ENCODE results near the gene PCED1B.
"Not testable (repeated sequence)": the region's sequence is repeated elsewhere in the genome, so short reads cannot be mapped to it uniquely, and the experiment has no call there.

The PCED1B gene

GRCh38 chr12:47216150-47216677 lies 136.8 kb downstream of the PCED1B start:
- DNase-seq (ENCODE audit: extremely low read depth, insufficient read length), result peak; percentile 69
- peak; percentile 5 for TF ChIP-seq CTCF (IDR thresholded peaks at IDR 0.05; ENCODE audit: insufficient read depth, low read length, poor library complexity, severe bottlenecking)
- H3K4me3 ChIP-seq (replicated peaks; ENCODE audit: low read depth, low read length), result peak overlapping the region; percentile 52

GRCh38 chr12:47217595-47217869 lies 138.1 kb downstream of the PCED1B start:
- not testable (repeated sequence) for DNase-seq (ENCODE audit: extremely low read depth, insufficient read length); H3K36me3 ChIP-seq (ENCODE audit: control insufficient read depth, insufficient read depth, low read length); H3K27me3 ChIP-seq (replicated peaks; ENCODE audit: control insufficient read depth, insufficient read depth, low read length)
- peak overlapping the region; percentile 0 for H3K4me3 ChIP-seq (replicated peaks; ENCODE audit: low read depth, low read length)

More at GRCh38 chr12:47216150-47216677, 136.8 kb downstream of the PCED1B start:
- Histone ChIP-seq H3K36me3 (ENCODE audit: control insufficient read depth, insufficient read depth, low read length) (no peaks in the 10 kb centered on the region), H3K27me3 (replicated peaks; ENCODE audit: control insufficient read depth, insufficient read depth, low read length) (no peaks in the 10 kb centered on the region)

DNA sequence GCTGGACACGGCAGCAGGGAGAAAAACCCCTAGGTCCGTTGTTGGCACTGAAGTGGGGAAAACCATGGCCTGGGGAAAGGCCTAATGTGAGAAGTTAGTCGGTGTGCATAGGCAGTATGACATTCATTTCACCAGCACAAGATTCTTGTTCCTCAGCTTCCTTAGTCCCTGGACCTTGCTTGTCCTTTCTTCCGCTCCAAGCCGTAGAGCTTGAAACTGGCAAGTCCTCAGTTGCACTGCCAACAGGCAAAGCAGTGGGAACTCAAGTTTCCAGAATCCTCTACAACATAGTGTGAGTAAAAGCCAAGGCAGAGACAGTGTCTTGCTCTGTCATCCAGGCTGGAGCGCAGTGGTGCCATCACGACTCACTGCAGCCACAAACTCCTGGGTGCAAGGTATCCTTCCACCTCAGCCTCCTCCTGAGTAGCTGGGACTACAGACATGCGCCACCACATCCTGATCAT lies 138.8 kb downstream of the PCED1B start:
- no peak for TF ChIP-seq CTCF (IDR thresholded peaks at IDR 0.05; ENCODE audit: insufficient read depth, low read length, poor library complexity, severe bottlenecking)
- Histone ChIP-seq H3K27me3 (replicated peaks; ENCODE audit: control insufficient read depth, insufficient read depth, low read length) (no peaks in the 10 kb centered on the region), H3K36me3 (ENCODE audit: control insufficient read depth, insufficient read depth, low read length) (no peaks in the 10 kb centered on the region), H3K4me3 (replicated peaks; ENCODE audit: low read depth, low read length) (peak overlapping the region; percentile 35)
- no peak for DNase-seq (ENCODE audit: extremely low read depth, insufficient read length)

- no peaks in the 10 kb centered on the region for H3K27me3 ChIP-seq (replicated peaks; ENCODE audit: control insufficient read depth, insufficient read depth, low read length)
- no peak for TF ChIP-seq CTCF (IDR thresholded peaks at IDR 0.05; ENCODE audit: insufficient read depth, low read length, poor library complexity, severe bottlenecking)
- no peak overlapping the region for H3K4me3 ChIP-seq (replicated peaks; ENCODE audit: low read depth, low read length)
- no peak for DNase-seq (ENCODE audit: extremely low read depth, insufficient read length)
- no peaks in the 10 kb centered on the region for H3K36me3 ChIP-seq (ENCODE audit: control insufficient read depth, insufficient read depth, low read length)
These were observed 139.8 kb downstream of the PCED1B start for GRCh38 chr12:47219243-47219642.

- H3K4me3 ChIP-seq (replicated peaks; ENCODE audit: low read depth, low read length), result no peak overlapping the region
- no peaks in the 10 kb centered on the region for H3K36me3 ChIP-seq (ENCODE audit: control insufficient read depth, insufficient read depth, low read length)
- TF ChIP-seq CTCF (IDR thresholded peaks at IDR 0.05; ENCODE audit: insufficient read depth, low read length, poor library complexity, severe bottlenecking), result no peak
- no peaks in the 10 kb centered on the region for H3K27me3 ChIP-seq (replicated peaks; ENCODE audit: control insufficient read depth, insufficient read depth, low read length)
- DNase-seq (ENCODE audit: extremely low read depth, insufficient read length), result no peak
These were observed 142.0 kb downstream of the PCED1B start for GRCh38 chr12:47221256-47222023.

DNA sequence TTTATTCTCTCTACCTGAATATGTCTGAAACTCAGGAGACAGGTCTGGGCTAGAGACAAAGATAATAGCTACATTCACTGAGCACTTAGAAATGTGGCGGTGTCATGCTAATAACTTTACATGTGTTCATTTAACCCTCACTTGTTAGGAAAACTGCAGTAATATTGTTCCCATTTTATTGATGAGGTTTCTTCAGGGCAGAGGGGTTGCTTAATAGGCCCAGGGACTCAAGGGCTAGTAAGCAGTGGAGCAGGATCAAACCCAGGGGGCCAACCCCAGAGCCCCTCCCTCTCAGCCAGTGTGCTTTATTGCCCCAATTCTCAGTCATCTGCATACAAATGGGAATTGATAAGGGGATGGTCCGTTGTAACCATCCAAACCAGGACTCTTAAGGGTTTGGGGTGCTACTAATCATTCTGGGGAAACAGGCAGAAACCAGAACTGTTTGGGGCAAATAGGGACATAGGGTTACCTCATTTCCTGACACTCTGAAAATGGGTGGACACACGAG lies 143.2 kb downstream of the PCED1B start:
- H3K27me3 ChIP-seq (replicated peaks; ENCODE audit: control insufficient read depth, insufficient read depth, low read length), result no peaks in the 10 kb centered on the region
- H3K4me3 ChIP-seq (replicated peaks; ENCODE audit: low read depth, low read length), result no peak overlapping the region

More for the DNA sequence above, 143.2 kb downstream of the PCED1B start:
- no peak for TF ChIP-seq CTCF (IDR thresholded peaks at IDR 0.05; ENCODE audit: insufficient read depth, low read length, poor library complexity, severe bottlenecking)
- no peaks in the 10 kb centered on the region for H3K36me3 ChIP-seq (ENCODE audit: control insufficient read depth, insufficient read depth, low read length)
- no peak for DNase-seq (ENCODE audit: extremely low read depth, insufficient read length)

Measured in GM06990 (cell line).